Measurements from ENCODE around the gene CFAP45. TPM values are rescaled to one million over a fixed set of nuclear protein-coding genes. Genes with fewer than 3 reads are reported as not detected.

The CFAP45 gene
- polyA plus RNA-seq, 1 of the 3 experiments (the other 2 are of a cell fraction): 0.74 TPM

DNA sequence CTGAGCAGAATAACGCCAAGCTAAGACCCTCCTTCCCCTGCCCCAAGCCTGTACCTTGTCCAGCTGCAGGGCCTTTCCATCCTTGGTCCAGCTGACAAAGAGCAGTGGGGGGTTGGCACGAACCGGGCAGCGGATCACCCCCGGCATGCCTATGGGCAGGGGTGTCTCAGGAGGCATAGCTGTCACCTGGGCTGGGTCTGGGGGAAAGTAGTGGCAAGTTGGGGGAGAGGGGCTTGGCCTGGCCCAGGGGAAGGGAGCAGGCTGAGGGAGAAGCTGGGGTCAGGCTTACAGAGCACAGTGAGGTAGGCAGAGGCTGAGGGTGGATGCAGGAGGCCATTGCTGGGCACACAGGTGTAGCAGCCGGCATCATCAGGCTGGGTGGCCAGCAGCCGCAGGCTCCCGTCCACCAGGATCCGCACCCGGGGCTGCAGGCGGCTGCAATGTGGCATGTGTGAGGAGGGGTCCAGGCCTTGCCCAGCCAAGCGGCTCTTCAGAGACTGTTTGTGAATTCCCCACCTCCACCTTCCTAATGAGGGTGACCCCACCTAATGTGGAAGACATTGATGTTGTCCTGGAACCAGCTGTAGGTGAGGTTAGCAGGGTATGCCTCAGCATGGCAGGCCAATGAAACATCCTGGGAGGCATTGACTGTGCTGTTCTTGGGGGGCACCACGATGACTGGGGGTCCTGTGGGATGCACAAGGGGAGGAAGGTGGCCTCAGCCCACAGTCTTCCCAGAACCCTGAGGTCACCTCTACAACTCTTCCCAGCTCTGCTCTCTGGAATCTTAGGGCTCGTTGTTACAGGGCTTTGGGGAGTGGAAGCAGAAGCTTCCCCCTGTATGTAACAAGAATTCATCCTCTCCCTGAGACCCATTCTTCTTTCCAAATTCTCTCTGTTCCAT is 34.4 kb upstream of the CFAP45 start (continued):
- no peak for TF ChIP-seq POLR2AphosphoS5 (IDR thresholded peaks at IDR 0.05; ENCODE audit: low read depth, low read length)
- no peak for TF ChIP-seq MXI1 (IDR thresholded peaks at IDR 0.05; ENCODE audit: low read depth, low read length)
- TF ChIP-seq CHD2 (IDR thresholded peaks at IDR 0.05; ENCODE audit: low read length, partially characterized antibody): no peak
- TF ChIP-seq, protein P1, sequence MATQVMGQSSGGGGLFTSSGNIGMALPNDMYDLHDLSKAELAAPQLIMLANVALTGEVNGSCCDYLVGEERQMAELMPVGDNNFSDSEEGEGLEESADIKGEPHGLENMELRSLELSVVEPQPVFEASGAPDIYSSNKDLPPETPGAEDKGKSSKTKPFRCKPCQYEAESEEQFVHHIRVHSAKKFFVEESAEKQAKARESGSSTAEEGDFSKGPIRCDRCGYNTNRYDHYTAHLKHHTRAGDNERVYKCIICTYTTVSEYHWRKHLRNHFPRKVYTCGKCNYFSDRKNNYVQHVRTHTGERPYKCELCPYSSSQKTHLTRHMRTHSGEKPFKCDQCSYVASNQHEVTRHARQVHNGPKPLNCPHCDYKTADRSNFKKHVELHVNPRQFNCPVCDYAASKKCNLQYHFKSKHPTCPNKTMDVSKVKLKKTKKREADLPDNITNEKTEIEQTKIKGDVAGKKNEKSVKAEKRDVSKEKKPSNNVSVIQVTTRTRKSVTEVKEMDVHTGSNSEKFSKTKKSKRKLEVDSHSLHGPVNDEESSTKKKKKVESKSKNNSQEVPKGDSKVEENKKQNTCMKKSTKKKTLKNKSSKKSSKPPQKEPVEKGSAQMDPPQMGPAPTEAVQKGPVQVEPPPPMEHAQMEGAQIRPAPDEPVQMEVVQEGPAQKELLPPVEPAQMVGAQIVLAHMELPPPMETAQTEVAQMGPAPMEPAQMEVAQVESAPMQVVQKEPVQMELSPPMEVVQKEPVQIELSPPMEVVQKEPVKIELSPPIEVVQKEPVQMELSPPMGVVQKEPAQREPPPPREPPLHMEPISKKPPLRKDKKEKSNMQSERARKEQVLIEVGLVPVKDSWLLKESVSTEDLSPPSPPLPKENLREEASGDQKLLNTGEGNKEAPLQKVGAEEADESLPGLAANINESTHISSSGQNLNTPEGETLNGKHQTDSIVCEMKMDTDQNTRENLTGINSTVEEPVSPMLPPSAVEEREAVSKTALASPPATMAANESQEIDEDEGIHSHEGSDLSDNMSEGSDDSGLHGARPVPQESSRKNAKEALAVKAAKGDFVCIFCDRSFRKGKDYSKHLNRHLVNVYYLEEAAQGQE (IDR thresholded peaks at IDR 0.05; ENCODE audit: low read depth, low read length): no peak
- no peak for TF ChIP-seq SIN3A (IDR thresholded peaks at IDR 0.05; ENCODE audit: borderline replicate concordance, low read depth, low read length)

DNA sequence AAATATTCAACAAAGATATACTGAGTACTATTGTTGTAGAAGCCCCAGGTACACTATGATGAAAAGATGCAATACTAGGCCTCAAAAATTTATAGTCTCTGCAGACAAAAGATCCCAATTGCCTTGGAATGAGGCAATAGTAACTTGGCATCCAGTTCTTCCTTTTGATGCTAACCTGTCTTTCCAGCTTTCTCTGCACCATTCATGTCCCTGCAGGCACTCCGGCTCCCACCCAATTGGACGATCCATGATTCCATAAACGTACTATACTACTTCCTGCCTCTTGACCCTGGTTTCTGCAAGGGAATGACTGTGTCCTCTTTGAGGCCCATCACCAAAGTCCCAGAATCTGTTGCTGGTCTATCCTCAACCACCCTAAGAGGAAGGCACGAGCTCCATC is 33.4 kb upstream of the CFAP45 start:
- H3K4me3 ChIP-seq (ENCODE audit: low read depth in 2 of 2, low read length in 1 of 2): no peak overlapping the region
- ChIA-PET POLR2A (interaction anchor here (1.0 kb wide), 1 partner anchor 10 kb away, joined by 3 read pairs; no protein-coding TSS in a partner anchor), CTCF (interaction anchor here (0.6 to 22.3 kb wide), 8 partner anchors 9 to 80 kb away, joined by 3 to 460 read pairs (median 4); partner anchors contain the start of genes IGSF9 and TAGLN2)
- H3F3A ChIP-seq (replicated peaks; ENCODE audit: insufficient read depth): no peaks in the 10 kb centered on the region
- H3K27ac ChIP-seq (ENCODE audit: low read depth in 2 of 2, low read length in 1 of 2): no peak overlapping the region
- H3K9me2 ChIP-seq: no peaks in the 10 kb centered on the region
- no peak overlapping the region for H3K4me2 ChIP-seq
- H3K9me3 ChIP-seq: no peaks in the 10 kb centered on the region
- WGBS (ENCODE audit: low lambda C conversion rate): 77% methylated on average over 4 of the region's 4 CpGs
- no peak for TF ChIP-seq NFIC (IDR thresholded peaks at IDR 0.05; ENCODE audit: borderline replicate concordance)
- no peak for TF ChIP-seq CHD2 (IDR thresholded peaks at IDR 0.05; ENCODE audit: low read length, partially characterized antibody)
- TF ChIP-seq, protein P2, sequence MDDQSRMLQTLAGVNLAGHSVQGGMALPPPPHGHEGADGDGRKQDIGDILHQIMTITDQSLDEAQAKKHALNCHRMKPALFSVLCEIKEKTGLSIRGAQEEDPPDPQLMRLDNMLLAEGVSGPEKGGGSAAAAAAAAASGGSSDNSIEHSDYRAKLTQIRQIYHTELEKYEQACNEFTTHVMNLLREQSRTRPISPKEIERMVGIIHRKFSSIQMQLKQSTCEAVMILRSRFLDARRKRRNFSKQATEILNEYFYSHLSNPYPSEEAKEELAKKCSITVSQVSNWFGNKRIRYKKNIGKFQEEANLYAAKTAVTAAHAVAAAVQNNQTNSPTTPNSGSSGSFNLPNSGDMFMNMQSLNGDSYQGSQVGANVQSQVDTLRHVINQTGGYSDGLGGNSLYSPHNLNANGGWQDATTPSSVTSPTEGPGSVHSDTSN (IDR thresholded peaks at IDR 0.05): no peak
- TF ChIP-seq ELF1 (IDR thresholded peaks at IDR 0.05): no peak
- TF ChIP-seq, protein P3, sequence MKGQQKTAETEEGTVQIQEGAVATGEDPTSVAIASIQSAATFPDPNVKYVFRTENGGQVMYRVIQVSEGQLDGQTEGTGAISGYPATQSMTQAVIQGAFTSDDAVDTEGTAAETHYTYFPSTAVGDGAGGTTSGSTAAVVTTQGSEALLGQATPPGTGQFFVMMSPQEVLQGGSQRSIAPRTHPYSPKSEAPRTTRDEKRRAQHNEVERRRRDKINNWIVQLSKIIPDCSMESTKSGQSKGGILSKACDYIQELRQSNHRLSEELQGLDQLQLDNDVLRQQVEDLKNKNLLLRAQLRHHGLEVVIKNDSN (IDR thresholded peaks at IDR 0.05; ENCODE audit: borderline replicate concordance, low read depth): no peak
- no peak for TF ChIP-seq YY1 (IDR thresholded peaks at IDR 0.05; ENCODE audit: low read depth)
- TF ChIP-seq MEF2A (IDR thresholded peaks at IDR 0.05; ENCODE audit: borderline replicate concordance, low read depth): no peak
- TF ChIP-seq POLR2AphosphoS5 (IDR thresholded peaks at IDR 0.05; ENCODE audit: low read depth, low read length): no peak
- TF ChIP-seq, protein P4, sequence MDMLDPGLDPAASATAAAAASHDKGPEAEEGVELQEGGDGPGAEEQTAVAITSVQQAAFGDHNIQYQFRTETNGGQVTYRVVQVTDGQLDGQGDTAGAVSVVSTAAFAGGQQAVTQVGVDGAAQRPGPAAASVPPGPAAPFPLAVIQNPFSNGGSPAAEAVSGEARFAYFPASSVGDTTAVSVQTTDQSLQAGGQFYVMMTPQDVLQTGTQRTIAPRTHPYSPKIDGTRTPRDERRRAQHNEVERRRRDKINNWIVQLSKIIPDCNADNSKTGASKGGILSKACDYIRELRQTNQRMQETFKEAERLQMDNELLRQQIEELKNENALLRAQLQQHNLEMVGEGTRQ (IDR thresholded peaks at IDR 0.05; ENCODE audit: borderline replicate concordance, low read depth, low read length): no peak
- TF ChIP-seq FOXM1 (IDR thresholded peaks at IDR 0.05; ENCODE audit: low read depth): no peak
- TF ChIP-seq, protein P5, sequence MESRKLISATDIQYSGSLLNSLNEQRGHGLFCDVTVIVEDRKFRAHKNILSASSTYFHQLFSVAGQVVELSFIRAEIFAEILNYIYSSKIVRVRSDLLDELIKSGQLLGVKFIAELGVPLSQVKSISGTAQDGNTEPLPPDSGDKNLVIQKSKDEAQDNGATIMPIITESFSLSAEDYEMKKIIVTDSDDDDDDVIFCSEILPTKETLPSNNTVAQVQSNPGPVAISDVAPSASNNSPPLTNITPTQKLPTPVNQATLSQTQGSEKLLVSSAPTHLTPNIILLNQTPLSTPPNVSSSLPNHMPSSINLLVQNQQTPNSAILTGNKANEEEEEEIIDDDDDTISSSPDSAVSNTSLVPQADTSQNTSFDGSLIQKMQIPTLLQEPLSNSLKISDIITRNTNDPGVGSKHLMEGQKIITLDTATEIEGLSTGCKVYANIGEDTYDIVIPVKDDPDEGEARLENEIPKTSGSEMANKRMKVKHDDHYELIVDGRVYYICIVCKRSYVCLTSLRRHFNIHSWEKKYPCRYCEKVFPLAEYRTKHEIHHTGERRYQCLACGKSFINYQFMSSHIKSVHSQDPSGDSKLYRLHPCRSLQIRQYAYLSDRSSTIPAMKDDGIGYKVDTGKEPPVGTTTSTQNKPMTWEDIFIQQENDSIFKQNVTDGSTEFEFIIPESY (IDR thresholded peaks at IDR 0.05; ENCODE audit: borderline replicate concordance, low read depth): no peak
- TF ChIP-seq JUND (IDR thresholded peaks at IDR 0.05): no peak
- H4K20me1 ChIP-seq (ENCODE audit: insufficient read depth): no peaks in the 10 kb centered on the region
- no peaks in the 10 kb centered on the region for H3K79me2 ChIP-seq (ENCODE audit: insufficient read depth)
- H2AFZ ChIP-seq (ENCODE audit: low read depth): no peak overlapping the region
- peaks cover 0 to 2% of the 10 kb centered on the region in 2 experiments; a peak in 1 of 4 replicates for H3K4me1 ChIP-seq (ENCODE audit: control insufficient read depth in 1 of 2, insufficient read depth in 2 of 2, low read depth in 1 of 2, low read length in 1 of 2)
- no peak for DNase-seq
- H3K36me3 ChIP-seq (replicated peaks in 1 of 2; ENCODE audit: control insufficient read depth in 1 of 2, insufficient read depth in 2 of 2, low read length in 1 of 2): no peaks in the 10 kb centered on the region
- no peak overlapping the region for H3K9ac ChIP-seq
- no peaks in the 10 kb centered on the region for H3K27me3 ChIP-seq (ENCODE audit: insufficient read depth)

Measured in SK-N-SH (cell line).